ENCODE results near the gene KHDRBS1. TPM values are rescaled to one million over a fixed set of nuclear protein-coding genes. Genes with fewer than 3 reads are reported as not detected.
"Not testable (repeated sequence)": the region's sequence is repeated elsewhere in the genome, so short reads cannot be mapped to it uniquely, and the experiment has no call there.

The KHDRBS1 gene
- total and polyA plus RNA-seq, 8 donors: 21.4 to 99.9 (median 59.0) TPM

- peaks cover 29 to 52% (median 46%) of the 10 kb centered on the region in 4 donors for H3K36me3 ChIP-seq
- no peak for DNase-seq
- TF ChIP-seq POLR2A (IDR thresholded peaks at IDR 0.05): no peak
- TF ChIP-seq, protein P1, sequence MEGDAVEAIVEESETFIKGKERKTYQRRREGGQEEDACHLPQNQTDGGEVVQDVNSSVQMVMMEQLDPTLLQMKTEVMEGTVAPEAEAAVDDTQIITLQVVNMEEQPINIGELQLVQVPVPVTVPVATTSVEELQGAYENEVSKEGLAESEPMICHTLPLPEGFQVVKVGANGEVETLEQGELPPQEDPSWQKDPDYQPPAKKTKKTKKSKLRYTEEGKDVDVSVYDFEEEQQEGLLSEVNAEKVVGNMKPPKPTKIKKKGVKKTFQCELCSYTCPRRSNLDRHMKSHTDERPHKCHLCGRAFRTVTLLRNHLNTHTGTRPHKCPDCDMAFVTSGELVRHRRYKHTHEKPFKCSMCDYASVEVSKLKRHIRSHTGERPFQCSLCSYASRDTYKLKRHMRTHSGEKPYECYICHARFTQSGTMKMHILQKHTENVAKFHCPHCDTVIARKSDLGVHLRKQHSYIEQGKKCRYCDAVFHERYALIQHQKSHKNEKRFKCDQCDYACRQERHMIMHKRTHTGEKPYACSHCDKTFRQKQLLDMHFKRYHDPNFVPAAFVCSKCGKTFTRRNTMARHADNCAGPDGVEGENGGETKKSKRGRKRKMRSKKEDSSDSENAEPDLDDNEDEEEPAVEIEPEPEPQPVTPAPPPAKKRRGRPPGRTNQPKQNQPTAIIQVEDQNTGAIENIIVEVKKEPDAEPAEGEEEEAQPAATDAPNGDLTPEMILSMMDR (IDR thresholded peaks at IDR 0.05): no peak
- no peak for TF ChIP-seq EP300 (IDR thresholded peaks at IDR 0.05)
- no peak for TF ChIP-seq POLR2AphosphoS5 (IDR thresholded peaks at IDR 0.05)
- no peaks in the 10 kb centered on the region for H3K27me3 ChIP-seq
- WGBS, 5 donors: 90 to 98% (median 94%) methylated on average over 9 of the region's 9 CpGs
- peaks cover 13 to 35% (median 22%) of the 10 kb centered on the region in 4 donors for H3K4me1 ChIP-seq
- no peak overlapping the region for H3K27ac ChIP-seq
- no peak overlapping the region for H3K4me3 ChIP-seq
- no peaks in the 10 kb centered on the region for H3K9me3 ChIP-seq
- intact Hi-C loops (cut with DNase I; ENCODE audit: low total_unique reads): no loop called here
These were observed 61.2 kb downstream of the KHDRBS1 start for GRCh38 chr1:32074841-32075240.

- no peak overlapping the region for H3K4me3 ChIP-seq
- intact Hi-C loops (cut with DNase I; ENCODE audit: low total_unique reads): no loop called here
These were observed 63.8 kb downstream of the KHDRBS1 start for GRCh38 chr1:32077451-32077850.

DNA sequence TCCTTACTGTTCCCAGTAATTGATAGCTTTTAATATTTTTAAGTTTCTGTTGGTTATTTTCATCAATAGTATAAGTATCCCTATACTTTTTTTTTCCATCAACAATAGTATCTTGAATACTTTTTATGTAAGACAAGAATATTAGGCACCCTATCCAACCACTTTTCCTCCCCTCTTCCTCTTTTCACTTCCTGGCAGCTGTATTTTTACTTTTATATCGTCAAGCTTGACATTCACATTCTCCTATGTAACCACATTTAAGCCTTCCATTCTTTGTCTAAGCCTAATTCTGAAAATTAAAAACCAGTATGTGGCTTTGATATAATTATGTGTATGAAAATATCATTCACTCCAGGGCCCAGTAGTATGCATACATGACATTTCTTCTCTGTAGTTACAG lies 68.4 kb downstream of the KHDRBS1 start:
- Histone ChIP-seq H3K4me1 (no peaks in the 10 kb centered on the region), H3K36me3 (peaks cover 32 to 89% (median 80%) of the 10 kb centered on the region in 4 donors), H3K27ac (no peak overlapping the region), H3K9me3 (no peaks in the 10 kb centered on the region), H3K4me3 (no peak overlapping the region), H3K27me3 (no peaks in the 10 kb centered on the region)
- 66 to 85% (median 78%) methylated on average over 1 of the region's 1 CpG for WGBS, 5 donors
- intact Hi-C loops (cut with DNase I; ENCODE audit: low total_unique reads): no loop called here
- DNase-seq: no peak
- TF ChIP-seq EP300 (IDR thresholded peaks at IDR 0.05): no peak
- TF ChIP-seq POLR2AphosphoS5 (IDR thresholded peaks at IDR 0.05): no peak
- TF ChIP-seq POLR2A (IDR thresholded peaks at IDR 0.05): no peak
- TF ChIP-seq, protein P1 (IDR thresholded peaks at IDR 0.05): no peak

More at GRCh38 chr1:32077451-32077850, 63.8 kb downstream of the KHDRBS1 start:
- Histone ChIP-seq H3K27ac (no peak overlapping the region), H3K4me1 (peaks cover 7 to 21% (median 11%) of the 10 kb centered on the region in 4 donors), H3K36me3 (peaks cover 29 to 78% (median 69%) of the 10 kb centered on the region in 4 donors), H3K27me3 (no peaks in the 10 kb centered on the region), H3K9me3 (no peaks in the 10 kb centered on the region)
- no peak for TF ChIP-seq POLR2AphosphoS5 (IDR thresholded peaks at IDR 0.05)
- TF ChIP-seq, protein P1 (IDR thresholded peaks at IDR 0.05): no peak
- TF ChIP-seq EP300 (IDR thresholded peaks at IDR 0.05): no peak
- no peak for TF ChIP-seq POLR2A (IDR thresholded peaks at IDR 0.05)
- 78 to 92% (median 89%) methylated on average over 3 of the region's 3 CpGs for WGBS, 5 donors
- no peak for DNase-seq

DNA sequence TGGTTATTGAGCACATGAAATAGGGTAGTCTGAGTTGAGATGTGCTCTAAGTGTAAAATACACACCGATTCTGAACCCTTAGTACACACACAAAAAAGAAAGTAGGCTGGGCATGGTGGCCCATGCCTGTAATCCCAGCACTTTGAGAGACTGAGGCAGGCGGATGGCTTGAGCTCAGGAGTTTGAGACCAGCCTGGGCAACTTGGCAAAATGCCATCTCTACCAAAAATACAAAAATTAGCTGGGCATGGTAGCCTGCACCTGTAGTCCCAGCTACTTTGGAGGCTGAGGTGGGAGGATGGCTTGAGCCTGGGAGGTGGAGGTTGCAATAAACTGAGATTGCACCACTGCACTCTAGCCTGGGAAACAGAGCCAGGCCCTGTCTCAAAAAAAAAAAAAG lies 72.7 kb downstream of the KHDRBS1 start:
- H3K9me3 ChIP-seq; intact Hi-C loops (cut with DNase I; ENCODE audit: low total_unique reads); H3K27me3 ChIP-seq; H3K4me1 ChIP-seq; H3K27ac ChIP-seq; H3K4me3 ChIP-seq; DNase-seq: not testable (repeated sequence)
- WGBS, 5 donors: 93 to 100% (median 97%) methylated on average over 2 of the region's 2 CpGs
- peaks cover 20 to 81% (median 70%) of the 10 kb centered on the region in 4 donors for H3K36me3 ChIP-seq

DNA sequence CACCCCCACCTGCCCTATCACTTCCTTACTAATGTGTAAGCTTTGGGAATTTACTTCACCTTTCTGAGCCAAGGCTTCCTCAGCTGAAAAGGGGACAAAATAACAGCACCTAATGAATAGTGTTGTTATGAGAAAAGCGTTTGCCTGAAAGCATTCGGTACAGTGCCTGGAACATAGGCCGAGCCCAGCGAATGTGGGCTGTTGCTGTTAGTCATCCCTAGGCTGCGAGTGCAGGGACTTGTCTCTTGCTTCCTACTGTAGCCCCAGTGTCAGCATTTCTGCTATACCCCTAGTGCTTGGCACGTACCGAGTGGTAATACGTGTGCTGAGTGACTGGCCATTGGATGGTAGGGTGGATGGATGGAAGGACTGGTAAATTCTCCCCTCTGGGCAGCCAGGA lies 77.5 kb downstream of the KHDRBS1 start:
- 93 to 98% (median 96%) methylated on average over 8 of the region's 8 CpGs for WGBS, 5 donors

More for the DNA sequence above, 77.5 kb downstream of the KHDRBS1 start:
- Histone ChIP-seq H3K36me3 (peaks cover 51 to 90% (median 85%) of the 10 kb centered on the region in 4 donors), H3K9me3 (no peaks in the 10 kb centered on the region), H3K4me3 (no peak overlapping the region), H3K27me3 (no peaks in the 10 kb centered on the region), H3K4me1 (peaks cover 0 to 11% (median 7%) of the 10 kb centered on the region in 4 donors), H3K27ac (no peak overlapping the region)
- TF ChIP-seq, protein P1 (IDR thresholded peaks at IDR 0.05): no peak
- TF ChIP-seq EP300 (IDR thresholded peaks at IDR 0.05) (no peak), POLR2AphosphoS5 (IDR thresholded peaks at IDR 0.05) (no peak), POLR2A (IDR thresholded peaks at IDR 0.05) (no peak)
- intact Hi-C loops (cut with DNase I; ENCODE audit: low total_unique reads): no loop called here
- no peak for DNase-seq

Data from stomach (tissue), 9 donors.